ENCODE results near the gene ADAP1.

ADAP1 gene

DNA sequence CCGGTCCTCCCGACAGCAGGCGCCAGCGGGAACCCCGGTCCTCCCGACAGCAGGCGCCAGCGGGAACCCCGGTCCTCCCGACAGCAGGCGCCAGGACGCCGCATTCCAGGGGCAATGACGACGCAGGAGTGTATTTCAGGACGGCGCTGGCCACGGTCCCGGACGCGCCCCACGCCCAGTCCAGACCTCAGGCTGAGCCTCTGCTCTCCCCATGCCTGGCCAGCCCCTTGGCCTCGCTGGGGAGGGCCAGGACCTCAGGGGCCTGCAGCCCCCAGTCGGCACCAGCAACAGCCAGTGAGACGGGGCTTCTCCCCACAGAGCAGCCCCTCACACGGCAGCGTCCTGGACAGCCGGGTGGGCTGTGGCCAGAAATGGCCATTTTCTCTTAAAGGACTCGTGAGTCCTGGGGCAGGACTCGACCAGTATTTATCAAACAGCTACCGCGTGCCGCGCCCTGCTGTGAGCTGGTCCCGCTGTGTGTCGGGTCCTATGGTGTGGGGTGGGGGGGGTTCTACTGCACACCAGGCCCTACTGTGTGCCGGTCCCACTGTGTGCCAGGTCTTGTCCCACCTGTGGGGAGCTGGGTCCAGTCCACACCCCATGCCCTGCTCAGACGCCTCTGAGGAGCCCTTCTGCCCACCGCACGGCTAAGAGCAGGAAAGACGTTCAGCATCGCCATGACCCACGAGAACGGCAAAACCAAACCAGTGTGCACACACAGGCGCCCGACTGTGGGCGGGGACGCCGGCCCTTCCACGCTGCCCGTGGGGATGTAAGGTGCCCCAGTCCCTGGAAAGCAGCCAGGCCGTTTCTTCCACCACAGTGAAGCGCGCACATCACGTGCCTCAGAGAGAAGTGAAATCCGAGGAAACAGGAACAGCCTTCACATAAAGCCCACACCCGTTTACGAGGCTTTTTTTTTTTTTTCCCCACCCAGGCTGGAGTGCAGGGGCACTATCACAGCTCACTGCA lies 44.8 kb downstream of the ADAP1 start:
- DNase-seq (ENCODE audit: low read depth, low spot score), result peak; percentile 85

DNA sequence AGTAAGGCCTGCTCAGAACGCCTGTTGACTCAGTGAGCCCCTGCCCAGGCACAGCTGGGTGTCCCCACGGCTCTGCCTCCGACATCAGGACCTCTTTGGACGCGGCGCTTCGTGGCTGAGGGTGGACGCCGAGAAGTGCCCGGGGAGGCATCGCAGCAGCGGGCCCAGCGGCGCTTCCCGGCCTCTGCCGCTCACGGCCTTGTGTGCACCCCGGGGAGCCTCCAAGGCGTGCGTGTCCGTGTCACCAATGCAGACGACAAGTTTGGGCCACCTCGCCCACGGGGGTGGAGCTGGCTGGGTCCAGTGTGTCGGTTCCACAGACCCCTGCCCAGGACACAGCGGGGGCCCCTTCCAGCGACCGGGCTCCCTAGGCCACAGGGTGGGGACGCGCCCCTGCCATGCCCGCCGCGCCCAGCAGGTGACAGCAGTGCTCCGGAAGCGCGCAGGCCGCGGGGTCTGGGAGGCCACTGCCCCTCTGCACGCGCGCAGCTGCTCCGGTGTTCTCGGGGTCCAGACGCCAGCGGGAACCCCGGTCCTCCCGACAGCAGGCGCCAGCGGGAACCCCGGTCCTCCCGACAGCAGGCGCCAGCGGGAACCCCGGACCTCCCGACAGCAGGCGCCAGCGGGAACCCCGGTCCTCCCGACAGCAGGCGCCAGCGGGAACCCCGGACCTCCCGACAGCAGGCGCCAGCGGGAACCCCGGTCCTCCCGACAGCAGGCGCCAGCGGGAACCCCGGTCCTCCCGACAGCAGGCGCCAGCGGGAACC lies 45.7 kb downstream of the ADAP1 start:
- DNase-seq (ENCODE audit: low read depth, low spot score), result peak; percentile 84

DNA sequence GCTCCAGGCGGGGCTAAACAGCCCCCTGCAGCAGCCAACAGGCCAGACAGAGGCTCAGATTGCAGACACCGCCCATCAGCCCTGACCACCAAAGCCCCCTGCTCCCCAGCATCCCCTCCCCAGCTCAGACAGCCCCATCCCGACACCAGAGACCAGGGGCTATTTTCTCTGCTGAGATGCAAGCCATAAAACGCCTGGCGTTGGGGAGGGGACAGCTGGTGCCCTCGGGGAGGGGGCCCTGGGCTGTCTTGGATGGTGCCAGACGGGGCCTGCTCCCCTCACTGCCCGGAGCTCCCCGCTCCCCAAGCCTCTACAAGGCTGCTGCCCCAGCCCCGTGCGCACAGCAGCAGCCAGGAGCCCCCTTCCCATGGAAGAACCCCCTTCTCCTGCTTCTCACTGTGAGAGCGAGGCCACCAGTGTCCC lies 46.3 kb downstream of the ADAP1 start:
- DNase-seq (ENCODE audit: low read depth, low spot score), result no peak

DNA sequence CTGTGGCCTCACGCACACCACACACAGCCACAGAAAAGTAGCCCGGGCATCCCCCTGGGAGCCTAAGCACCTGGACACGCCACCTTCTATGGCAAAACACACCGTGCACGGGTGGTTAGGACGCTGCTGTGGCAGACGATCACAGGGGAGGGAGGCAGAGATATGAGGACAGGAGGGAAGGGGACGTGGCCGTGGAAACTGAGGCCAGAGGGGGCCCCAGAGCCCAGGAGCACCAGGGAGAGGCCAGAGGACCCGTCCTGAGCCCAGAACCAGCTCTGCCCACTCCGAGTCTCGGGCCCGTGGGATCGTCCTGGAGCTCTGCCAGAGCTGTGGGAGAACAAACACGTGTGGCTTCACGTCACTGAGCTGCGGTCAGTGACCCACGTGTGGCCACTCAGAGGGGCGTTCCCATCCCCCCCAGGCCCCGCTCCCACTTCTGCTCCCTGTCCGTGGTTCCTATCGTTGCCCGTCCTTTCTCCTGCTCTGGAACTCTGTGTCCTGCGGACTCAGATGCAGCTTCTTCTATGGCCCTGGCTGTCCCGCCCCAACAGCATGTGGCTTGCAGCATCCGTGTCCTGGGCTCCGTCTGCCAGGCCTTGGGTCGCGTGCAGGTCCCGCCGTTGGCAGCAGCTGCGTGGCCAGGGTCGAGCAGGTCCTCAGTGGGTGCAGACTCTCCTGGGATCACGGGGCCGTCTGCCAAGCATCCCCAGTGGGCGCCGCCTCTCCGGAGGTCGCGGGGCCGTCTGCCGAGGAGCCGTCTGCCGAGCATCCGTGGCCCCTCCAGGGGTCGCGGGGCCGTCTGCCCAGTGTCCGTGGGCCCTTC lies 47.1 kb downstream of the ADAP1 start:
- no peak for DNase-seq (ENCODE audit: low read depth, low spot score)

DNA sequence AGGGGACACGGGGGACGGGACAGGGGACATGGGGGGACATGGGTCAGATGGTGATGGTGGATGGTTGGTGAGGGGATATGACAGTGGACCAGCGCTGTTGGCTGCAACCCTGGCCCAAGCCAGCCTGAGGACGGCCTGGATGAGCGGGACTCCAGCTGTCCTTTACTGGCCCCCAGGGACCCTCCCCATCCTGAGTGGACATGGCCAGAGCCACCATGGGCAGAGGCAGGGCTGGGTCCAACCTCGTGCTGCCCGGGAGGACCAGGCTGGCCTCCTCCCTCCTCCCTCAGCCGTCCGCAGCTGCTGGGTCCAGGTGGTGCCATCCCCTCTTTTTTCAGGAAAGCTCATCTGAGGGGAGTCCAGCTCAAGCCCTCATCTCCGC lies 47.7 kb downstream of the ADAP1 start:
- DNase-seq (ENCODE audit: low read depth, low spot score), result no peak

DNA sequence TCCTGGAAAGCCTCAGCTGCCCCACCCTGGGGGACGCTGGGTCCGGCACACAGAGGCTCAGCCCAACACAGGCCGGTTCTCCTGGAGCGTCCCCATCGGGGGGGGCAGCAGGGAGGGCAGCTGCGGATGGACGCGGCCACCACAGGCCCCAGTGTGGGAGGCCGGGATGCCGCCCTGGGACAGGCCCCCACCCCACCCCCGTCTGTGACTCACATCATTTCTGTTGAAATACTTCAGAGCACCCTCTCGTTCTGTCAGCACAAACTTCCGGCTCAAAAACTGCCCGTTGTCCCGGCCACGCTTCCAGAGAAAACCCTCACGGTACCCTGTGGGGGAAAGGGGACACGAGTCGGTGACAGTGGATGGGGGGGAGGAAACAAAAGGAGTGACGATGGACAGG lies 49.6 kb downstream of the ADAP1 start:
- DNase-seq (ENCODE audit: low read depth, low spot score), result peak; percentile 42

DNA sequence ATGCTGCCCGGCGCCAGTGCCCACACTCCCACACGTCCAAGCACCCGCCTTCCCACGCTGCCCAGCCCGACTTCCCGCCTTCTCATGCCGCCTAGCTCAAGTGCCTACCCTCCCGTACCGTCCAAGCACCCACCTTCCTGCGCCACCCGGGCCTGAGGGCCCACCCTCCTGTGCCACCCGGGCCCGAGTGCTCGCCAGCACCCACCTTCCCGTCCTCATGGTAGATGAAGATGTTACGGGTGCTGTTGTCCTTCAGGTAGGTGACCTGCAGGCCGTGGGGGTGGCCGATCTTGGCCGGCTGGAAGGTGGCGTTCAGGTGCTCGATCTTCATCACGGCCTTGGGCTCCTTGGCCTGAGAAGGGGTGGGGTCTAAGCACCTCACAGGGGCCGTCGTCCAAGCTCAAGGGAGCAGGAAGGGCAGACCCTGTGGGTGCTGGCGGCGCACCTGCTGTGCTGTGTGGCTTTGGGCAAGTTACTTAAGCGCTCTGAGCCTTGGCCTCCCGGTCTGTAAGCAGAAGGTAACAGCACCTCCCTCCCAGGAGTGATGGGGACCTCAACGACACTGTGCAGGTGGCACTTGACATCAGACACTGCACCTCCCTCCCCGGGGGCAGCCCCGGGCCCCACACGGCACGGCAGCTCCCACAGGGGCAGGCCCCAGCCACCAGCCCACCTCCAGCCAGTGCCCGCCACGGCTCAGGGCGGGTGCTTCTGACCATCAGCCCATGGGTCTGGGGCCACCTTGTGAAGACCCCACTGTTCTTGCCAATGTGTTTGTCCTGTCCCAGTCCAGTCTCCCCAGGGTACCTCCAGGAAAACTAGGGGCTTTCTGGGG lies 50.3 kb downstream of the ADAP1 start:
- DNase-seq (ENCODE audit: low read depth, low spot score), result no peak

DNA sequence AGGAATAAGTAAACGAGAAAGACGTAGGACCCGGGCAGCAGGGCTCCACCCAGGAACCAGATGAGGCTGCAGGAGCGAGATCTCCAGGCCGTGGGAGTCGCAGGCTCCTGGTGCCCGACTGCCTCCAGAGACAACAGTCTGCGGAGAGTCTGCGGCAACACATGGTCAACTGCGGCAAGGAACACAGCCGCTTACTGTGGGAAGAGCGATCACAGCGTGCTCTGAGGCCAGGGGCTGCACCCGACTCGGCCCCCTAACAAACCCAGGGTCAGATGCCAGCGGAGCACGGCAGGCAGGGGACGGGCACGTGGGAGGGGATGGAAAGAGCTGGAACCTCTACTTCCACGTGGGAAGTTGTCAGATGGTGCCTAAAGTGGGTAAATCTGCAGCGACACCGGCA lies 51.5 kb downstream of the ADAP1 start:
- DNase-seq (ENCODE audit: low read depth, low spot score), result no peak

DNA sequence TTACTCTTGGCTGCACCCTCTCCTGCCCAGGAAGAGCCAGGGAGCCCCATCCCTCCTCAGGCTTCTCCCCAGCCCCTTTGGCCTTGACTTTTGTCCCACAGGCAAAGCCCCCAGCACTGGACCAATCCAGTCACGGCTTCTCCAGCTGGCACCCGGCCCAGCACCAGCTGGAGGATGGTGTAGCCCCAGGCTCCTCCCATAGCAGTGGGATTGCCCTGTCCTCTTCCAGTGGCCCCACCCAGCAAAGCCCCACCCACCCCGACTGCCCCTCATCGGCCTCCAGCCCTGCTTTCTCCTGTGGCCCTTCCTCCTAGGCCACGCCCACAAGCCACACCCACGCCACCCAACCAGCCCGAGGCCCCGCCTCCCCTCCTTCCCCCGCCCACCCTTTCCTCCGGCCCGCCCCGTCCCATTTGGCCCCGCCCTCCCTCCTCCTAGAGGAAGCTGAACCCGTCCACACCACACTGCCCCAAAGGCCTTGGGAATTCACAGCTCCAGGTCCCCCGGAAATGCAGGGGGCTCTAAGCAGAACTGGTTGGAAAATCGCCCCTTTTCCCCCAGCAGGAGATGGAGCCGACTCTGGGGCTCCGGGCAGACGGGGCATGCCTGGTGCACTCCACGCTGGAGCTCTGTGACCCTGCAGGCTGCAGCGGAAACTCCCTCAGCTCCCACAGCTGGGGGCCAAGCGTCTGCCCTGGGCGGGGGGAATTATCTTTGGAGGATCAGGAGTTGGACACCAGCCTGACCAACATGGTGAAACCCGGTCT lies 52.9 kb downstream of the ADAP1 start:
- DNase-seq (ENCODE audit: low read depth, low spot score), result peak; percentile 68

DNA sequence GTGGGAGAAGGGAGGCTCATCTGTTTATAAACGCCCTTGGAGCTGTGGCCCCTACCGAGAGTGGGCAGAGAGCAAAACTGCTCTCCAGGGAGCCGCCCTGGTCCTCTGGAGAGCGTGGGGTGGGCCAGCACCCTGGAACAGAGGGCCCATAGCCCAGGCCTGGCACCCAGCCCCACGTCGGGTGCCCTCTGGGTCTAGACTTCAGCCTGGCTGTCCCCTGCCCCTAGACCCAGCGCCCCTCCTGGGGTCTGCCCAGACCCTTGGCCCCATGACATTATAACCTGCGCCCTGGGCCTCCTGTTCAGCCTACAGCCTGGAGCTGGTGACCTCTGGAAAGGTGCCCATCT lies 53.5 kb downstream of the ADAP1 start:
- no peak for DNase-seq (ENCODE audit: low read depth, low spot score)

DNA sequence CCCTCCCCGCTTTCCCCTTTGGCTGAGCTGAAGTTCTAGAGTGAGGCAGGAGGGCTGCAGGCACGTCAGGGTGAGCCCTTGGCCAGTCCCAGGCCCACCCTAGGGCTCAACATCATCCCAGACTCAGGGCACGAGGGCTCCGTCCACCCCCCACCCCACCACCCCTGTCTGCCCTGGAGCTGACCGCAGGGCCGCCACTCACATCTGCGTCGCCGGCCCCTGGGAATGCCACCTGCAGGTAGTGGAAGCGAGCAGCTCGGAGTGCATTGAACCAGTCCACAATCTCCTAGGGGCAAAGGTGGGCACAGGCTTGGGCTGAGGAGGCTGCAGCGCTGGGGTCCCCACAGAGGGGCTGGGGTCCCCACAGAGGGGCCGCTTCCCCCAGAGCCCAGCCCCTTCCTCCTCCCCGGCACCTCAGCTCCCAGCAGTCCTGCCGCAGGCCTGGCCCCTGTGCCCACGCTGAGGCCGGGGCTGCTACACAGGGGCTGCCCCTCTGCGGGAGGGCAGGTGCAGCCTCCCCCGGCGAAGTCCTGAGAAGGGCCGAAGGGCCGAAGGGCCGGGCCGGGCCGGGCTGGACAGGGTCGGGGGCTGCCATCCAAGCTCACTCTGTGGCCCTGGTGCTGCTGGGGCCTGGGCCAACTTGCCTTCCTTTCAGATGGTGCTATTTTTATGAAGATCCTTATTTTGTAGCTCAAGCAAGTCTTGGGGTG lies 54.0 kb downstream of the ADAP1 start:
- DNase-seq (ENCODE audit: low read depth, low spot score), result no peak

DNA sequence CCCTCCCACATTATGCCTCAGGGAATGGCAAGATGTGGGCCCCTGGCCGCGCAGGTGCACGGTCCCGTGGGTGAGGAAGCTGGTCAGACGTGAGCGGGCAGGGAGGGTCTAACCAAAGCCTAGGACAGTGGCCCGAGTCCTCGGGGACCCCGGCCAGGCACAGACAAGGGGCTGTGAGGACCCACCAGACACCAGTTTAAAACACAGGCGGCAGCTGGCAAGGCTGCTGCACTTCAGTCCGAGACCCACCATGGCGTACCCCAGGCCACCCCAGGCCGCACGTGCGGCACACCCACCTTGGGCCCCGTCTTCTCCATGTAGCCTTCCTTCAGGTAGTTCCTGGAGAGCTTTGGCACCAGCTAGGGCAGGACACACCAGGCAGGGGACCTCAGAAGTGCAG lies 54.7 kb downstream of the ADAP1 start:
- no peak for DNase-seq (ENCODE audit: low read depth, low spot score)

DNA sequence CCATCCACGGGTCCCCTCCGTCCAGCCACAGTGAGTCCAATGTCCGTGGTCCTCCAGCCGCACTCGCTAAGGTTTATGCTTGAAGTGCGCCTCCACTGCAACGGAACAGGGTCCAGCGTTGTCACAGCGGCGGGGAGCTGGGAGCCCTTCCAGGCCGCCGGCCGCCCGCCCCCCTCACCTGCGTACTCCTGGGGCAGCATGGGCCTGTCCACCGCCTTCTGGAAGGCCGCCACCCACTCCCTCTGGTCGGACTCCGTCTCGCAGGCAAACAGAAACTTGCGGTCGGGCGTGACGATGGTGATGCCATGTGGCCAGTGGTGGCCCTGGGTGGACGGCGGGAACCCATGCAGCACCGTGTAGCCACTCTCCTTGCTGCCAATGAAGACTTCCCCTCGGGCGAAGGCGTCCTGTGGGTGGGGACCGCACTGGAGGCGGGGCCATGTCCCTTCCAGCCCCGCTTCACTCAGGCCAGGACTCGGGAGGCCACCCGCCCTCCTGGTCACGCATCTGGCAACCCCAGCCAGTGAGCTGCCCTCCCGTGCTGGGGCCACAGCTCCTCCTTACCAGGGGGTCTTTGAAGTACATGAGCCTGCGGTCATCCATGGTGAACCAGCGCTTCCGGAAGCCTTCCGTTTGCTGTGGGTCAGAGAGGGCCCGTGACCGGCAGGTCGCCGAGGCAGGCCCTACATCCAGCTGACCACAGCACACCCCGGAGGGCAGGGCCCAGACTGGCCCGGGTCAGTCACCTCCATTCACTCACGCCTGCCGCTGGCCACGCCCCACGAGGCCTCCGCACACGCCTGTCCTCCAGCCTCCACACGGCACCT lies 55.4 kb downstream of the ADAP1 start:
- no peak for DNase-seq (ENCODE audit: low read depth, low spot score)

DNA sequence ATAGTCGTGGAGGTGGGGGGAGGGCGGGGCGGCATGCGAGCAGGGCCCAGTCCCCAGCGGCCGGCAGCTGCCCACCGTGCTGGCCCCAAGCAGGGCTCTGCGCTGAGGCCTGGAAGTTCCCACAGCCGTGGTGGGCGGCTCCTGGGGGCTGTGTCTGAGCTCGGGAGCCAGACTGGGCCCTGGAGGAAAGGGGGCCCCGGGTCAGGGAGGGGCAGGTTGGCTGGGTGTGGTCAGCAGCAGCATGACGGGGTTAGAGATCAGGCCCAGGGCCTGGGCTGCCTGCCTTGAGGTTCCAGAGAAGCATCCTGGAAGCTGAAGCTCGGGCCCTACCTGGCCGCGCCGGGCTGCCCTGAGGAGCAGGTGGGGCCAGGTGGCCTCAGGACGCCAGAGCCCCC lies 56.0 kb downstream of the ADAP1 start:
- no peak for DNase-seq (ENCODE audit: low read depth, low spot score)

DNA sequence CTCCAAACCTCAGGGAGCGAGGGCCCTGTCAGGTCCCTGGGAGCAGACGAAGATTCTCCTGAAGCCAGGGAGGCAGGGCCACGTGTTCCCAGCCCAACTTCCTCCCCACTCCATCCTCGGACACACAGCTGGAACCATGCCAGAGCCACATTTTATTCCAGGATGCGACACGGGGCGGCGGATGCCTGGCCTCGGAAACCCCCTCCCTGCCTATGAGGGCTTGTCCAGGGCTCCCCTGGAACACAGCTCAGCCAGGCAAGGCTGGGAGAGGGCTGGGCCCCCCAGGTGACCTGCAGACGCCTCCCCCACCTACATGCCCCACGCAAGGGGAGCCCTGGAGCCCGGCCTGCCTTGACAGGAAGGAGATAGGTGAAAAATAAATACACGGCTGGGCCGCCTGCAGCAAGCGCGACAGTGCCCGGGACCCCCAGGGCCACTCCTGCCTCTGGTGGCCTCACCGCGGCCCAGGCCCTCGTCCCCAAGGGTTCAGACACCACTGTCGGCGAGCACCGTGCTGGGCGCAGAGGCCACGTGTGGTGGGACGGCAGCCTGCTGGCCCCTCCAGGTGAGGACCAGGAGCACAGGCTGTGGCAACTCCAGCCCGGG lies 56.6 kb downstream of the ADAP1 start:
- DNase-seq (ENCODE audit: low read depth, low spot score), result peak; percentile 26

DNA sequence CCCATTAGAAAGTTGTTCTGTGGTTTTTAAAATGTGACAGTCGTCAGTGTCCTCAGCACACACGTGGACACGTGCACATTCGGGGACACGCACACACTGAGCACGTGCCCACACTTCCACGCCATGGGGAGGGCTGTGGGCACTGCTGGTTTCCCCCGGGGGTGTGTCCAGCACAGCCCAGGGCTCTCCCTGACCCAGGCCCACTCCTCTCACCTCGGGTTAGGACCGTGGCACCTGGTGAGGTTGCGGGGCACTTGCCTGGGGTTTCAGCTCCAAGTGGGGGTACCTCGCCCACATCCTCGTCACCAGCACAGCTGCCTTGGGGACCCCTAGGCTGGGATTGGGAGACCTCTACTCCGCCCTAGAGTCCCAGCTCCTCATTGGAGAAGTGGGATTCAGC lies 57.4 kb downstream of the ADAP1 start:
- no peak for DNase-seq (ENCODE audit: low read depth, low spot score)

DNA sequence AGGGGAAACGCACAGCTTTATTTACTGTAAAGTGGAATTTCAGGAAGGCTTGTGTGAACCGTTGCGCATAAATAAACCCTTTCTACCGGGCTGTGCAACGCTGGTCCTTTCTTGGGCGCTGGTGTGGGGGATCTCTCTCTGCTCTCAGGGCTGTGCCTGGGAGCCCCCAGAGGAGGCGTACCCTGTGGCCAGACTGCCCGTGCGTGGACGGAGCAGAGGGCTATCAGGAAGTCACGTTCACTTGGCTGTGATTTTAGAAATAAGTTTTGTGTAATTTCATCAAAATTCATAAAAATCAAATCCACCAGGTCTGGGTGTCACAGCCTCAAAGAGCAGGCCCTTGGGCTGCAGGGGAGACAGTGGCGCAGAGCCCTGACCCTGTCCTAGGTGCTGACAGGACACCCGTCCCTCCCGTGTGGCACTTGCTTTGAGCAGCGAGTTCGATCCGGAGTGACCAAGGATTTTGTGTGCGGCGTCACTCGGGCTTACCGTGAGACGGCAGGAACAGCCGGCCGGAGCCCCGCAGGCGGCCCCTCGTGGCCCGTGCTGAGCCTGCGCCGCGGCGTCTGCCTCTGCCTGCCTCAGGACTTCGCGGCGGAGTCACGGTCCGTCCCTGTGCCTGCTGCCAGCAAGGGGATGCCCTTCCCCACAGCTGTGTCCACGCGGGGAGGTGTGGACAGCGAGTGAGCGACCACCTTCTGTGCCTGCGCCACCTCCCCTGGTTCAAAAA lies 58.0 kb downstream of the ADAP1 start:
- DNase-seq (ENCODE audit: low read depth, low spot score), result no peak

Measured in astrocyte of the hippocampus (primary cell).